Right renal cortex interstitium (tissue), 3 donors: ENCODE data around the gene CNTROB. TPM values are rescaled to one million over a fixed set of nuclear protein-coding genes. Genes with fewer than 3 reads are reported as not detected.
A peak's percentile ranks its signal among the peaks of the same experiment; 100 is the strongest.
"Not testable (repeated sequence)": the region's sequence is repeated elsewhere in the genome, so short reads cannot be mapped to it uniquely, and the experiment has no call there.

Experiments used
- DNase-seq, 3 donors: peaks; one replicate each; pipeline ENCODE4 v3.0.0-alpha.2; 2013; ENCODE audit warnings: low read depth in 3 of 3, low spot score in 2 of 3
- polyA plus RNA-seq, 3 donors: library from polyadenylated mRNA; unstranded; fragments of 120-200 nt; gene quantifications; one replicate each; pipeline ENCODE4 v1.2.1, GENCODE V29; 2013; ENCODE audit not compliant: insufficient read length in 3 of 3

The CNTROB gene
- polyA plus RNA-seq, 3 donors, result 48.1 to 49.6 (median 48.6) TPM

DNA sequence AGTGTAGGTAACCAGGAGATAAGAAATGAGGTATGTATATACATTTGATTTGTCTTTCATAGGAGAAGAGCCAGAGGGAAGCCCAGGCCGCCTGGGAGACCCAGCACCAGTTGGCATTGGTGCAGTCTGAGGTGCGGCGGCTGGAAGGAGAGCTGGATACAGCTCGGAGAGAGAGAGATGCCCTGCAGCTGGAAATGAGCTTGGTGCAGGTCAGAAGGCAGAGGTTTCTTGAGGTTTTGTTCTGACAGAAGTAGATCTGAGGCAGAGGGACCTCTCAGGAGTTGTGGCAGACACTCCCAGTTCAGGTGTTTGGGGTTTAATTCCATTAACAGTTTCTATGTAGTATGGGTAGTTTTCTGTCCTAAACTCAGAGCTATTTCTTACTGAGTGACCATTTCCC lies 8.0 kb downstream of the CNTROB start:
- no peak for DNase-seq

DNA sequence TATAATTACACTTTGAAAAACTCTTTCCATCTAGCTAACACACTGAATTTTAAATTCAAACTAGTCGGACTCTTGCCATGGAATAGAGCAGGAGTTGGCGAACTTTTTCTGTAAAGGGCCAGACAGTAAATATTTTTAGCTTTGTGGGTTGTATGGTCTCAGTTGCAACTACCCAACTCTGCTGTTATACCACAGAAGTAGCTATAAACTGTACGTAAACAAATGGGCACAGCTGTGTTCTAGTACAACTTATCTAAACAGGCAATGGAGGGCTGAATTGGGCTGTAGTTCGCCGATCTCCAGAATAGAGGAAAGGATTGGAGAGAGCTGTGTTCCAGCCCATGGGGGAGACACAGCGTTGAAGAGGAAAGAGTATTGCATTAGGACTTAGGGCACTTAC lies 8.7 kb downstream of the CNTROB start:
- DNase-seq, result no peak

GRCh38 chr17:7943291-7943690 lies 11.3 kb downstream of the CNTROB start:
- no peak for DNase-seq

GRCh38 chr17:7944326-7944725 lies 12.3 kb downstream of the CNTROB start:
- DNase-seq, result no peak

DNA sequence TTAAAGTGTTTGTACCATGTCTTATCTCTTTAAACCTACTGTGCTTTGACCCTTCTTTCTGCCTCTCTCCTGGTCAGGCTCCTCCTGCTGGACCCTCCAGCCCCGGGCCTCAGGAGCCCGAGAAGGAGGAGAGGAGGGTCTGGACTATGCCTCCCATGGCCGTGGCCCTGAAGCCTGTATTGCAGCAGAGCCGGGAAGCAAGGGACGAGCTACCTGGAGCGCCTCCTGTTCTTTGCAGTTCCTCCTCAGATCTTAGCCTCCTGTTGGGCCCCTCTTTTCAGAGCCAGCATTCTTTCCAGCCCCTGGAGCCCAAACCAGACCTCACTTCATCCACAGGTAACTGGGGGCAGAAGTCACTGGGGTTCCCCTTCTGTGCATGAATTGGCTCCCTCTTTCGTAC lies 13.6 kb downstream of the CNTROB start:
- DNase-seq, result no peak

GRCh38 chr17:7946441-7946840 lies 14.4 kb downstream of the CNTROB start:
- no peak for DNase-seq

DNA sequence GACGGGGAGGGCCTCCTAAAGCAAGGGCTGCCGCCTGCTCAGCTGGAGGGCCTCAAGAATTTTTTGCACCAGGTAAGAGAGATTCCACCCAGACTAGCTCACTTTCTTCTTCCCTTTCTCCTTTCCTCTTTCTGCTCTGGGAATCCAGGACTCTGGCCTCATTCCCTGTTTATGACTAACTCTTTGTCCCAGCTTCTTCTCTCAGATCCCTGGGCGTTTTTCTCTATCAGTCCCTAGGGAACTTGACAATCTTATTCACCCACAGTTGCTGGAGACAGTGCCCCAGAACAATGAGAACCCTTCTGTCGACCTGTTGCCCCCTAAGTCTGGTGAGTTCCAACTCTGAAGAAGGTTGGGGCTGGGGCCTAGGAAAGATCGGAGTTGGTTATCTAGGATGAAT lies 15.6 kb downstream of the CNTROB start:
- DNase-seq, result no peak

GRCh38 chr17:7950578-7950977 lies 18.6 kb downstream of the CNTROB start:
- no peak for DNase-seq

GRCh38 chr17:7951143-7951792 lies 19.3 kb downstream of the CNTROB start:
- DNase-seq, result no peak

- not testable (repeated sequence) for DNase-seq
Observed at GRCh38 chr17:7953266-7953665, 21.3 kb downstream of the CNTROB start.

GRCh38 chr17:7955414-7956227 lies 23.6 kb downstream of the CNTROB start:
- no peak for DNase-seq

DNA sequence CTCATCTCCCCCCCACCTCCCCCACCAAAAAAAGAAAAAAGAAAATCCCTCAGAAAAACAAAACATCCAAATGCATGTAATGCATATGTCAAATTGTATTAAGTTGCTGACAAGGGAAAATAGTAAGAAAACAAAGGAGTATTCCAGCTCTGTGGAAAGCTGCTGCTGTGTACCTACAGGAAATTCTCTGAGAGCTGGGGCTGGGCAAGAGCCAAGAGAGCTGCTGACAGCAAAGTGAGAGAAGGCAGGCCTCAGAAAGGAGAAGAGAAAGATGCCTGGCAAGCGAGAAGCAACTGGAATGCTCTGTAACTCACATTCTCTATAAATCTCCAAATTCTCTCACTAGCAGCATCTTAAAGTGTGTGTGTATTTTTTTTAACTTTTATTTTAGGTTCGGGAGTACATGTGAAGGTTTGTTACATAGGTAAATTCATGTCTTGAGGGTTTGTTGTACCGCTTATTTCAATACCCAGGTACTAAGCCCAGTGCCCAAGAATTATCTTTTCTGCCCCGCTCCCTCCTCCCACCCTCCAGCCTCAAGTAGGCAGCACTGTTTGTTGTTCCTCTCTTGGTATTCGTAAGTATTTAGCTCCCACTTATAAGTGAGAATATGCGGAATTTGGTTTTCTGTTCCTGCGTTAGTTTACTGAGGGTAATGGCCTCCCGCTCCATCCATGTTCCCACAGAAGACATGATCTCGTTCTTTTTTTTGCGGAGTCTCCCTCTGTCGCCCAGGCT lies 24.4 kb downstream of the CNTROB start:
- peak in 1 of 3 donors; percentile 4 for DNase-seq

DNA sequence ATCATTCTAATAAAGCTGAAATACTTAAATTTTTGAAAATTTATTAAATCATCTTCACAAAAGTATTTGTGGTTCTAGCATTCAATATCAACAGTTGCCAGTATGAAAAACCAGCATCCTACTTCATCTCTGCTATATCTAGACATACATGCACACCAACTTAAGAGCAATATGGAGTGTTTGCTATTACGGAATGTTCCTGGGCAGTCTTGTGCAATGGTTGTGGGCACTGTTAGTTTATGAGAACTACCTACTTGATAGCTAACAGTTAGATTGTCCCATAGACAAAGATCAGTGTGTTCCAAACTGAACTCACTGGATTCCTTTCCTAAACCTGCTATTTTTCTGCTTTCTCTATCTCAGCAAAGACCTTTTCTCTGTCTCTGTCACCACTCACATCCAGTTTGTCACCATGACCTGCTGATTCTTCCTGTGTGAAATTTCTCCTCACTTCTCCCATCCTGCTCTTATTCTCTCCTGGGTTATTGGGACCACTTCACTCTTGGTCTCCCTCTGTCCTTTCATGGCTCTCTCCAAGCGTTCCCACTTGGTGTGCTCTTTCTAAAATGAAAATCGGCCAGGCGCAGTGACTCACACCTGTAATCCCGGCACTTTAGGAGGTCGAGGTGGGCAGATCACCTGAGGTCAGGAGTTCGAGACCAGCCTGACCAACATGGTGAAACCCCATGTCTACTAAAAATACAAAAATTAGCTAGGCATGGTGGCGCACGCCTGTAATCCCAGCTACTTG lies 27.7 kb downstream of the CNTROB start:
- no peak for DNase-seq

DNA sequence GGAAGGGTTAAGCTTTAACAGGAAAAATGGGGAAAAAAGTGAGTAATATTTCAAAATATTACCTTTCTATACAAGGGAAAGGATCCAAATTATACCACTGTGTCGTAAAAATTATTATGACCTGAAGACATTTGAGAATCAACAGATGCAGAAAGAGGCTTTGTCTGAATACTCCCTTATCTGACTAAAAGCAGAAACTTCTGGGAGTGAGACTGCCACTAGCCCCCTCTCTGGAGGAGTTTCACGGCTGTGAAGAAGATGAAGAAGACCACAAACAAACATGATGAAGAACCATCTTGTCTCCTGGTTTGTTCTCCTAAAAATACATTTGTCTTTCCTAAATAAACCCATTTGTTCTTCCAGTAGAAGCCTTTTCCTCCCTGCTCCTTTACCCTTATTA lies 29.4 kb downstream of the CNTROB start:
- DNase-seq, result no peak

DNA sequence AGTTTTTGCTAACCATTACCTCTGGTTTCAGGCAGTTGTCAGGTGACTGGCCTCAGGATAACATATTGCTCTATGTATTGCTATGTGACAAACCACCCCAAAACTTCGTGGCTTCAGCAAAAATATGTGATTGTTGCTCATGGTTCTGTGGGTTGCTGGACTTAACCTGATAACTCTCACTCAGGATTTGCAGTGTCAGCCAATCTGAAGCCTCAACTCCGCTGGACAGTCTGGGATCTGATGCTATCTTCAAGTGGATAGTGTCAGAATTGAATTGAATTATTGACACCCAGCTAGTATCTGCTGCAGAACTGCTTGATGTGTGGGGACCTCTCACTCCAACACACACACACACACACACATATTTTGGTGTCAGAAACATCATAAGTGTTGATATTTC lies 35.7 kb downstream of the CNTROB start:
- no peak for DNase-seq

DNA sequence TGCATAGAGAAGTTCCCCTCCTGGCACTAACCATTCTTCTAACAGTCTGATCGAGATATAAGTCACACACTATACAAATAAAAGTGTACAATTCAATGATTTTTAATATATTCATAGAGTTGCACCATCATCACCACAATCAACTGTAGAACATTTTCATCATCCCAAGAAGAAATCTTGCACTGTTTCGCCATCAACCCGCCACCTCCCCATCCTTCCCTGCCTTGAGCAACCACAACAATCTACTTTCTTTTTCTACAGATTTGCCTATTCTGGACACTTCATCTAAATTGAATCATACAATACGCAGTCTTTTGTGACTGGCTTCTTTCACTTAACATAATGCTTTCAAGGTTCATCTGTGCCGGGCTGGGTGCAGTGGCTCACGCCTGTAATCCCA lies 37.4 kb downstream of the CNTROB start:
- DNase-seq, result no peak

GRCh38 chr17:7971651-7972050 lies 39.6 kb downstream of the CNTROB start:
- no peak for DNase-seq

DNA sequence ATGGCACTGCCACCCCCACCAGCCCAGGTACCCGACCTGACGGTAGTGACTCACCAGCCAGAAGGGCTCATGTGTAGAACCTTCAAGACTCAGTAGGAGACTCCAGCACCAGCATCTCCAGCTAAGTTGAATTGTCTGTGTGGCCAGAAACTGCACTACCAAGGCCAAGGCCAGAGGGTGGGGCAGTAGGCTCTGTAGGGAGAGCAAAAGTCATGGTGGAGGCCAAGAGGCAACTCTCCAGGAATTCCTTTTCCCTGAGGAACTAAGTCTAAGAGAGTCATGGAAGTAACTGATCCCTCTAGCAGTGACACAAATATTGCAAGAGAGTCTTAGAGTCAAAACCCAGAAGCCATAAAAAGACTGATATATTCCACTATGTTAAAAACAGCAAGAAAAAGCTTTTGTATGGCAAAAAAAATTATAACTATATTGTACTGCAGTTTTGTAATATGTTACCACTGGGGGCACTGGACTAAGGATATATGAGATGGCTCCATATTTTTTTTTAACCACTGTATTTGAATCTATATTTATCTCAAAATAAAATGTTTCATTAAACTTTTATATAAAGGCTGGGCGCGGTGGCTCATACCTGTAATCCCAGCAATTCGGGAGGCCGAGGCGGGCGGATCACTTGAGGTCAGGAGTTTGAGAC lies 40.3 kb downstream of the CNTROB start:
- no peak for DNase-seq

DNA sequence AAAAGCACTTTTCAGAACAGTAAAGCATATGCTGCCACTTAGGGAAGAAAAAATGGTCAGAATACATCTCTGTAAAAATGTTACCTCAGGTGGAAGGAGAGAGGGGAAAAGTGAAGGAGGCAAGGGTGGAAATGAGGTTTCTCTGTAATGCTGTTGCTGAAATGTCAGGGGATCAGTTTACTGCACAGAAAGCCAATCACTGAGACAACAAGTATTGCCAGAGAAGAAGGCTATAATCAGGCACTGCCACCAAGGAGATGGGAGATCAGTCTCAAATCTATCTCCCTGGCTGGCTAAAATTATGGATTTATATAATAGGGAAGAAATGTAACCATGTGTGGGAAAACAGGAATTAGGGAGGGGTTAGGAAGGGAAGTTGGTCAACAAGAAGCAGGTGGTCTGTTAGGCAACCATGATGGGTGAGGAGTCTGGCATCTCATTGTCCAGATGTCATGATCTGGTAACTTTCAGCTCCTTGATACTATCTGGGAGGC lies 42.7 kb downstream of the CNTROB start:
- DNase-seq, result no peak

GRCh38 chr17:7977039-7977438 lies 45.0 kb downstream of the CNTROB start:
- DNase-seq, result no peak
